Endothelial cell of umbilical vein (primary cell): ENCODE results near the gene TPM1.

Experiments used
- CTCF ChIP-seq, 2 donors: IDR thresholded peaks; 1 replicate in 1 of 2; 2 replicates in 1 of 2; pipeline ENCODE4 v1.5.1; 2011; ENCODE audit warnings: low read length in 2 of 2, mild to moderate bottlenecking in 2 of 2, moderate library complexity in 2 of 2, control low read depth in 1 of 2, inconsistent platforms in 1 of 2, low read depth in 1 of 2; ENCODE audit not compliant: insufficient read depth in 1 of 2; ENCODE audit errors: extremely low read depth in 1 of 2
- EZH2 ChIP-seq: IDR thresholded peaks from 2 replicates; pipeline ENCODE4 v1.6.1; 2012; ENCODE audit warnings: borderline replicate concordance, low read depth, mild to moderate bottlenecking, moderate library complexity, low read length, inconsistent platforms; ENCODE audit not compliant: severe bottlenecking
- FOS ChIP-seq: IDR thresholded peaks from 2 replicates; pipeline ENCODE4 v1.6.1; 2011; ENCODE audit warnings: mild to moderate bottlenecking, low read length, moderate library complexity, borderline replicate concordance; ENCODE audit not compliant: insufficient read depth
- MAX ChIP-seq: IDR thresholded peaks from 2 replicates; pipeline ENCODE4 v1.6.1; 2011; ENCODE audit not compliant: insufficient read depth, insufficient read length
- MYC ChIP-seq: IDR thresholded peaks from one replicate; pipeline ENCODE4 v1.6.1; 2011; ENCODE audit warnings: mild to moderate bottlenecking, low read depth, low read length
- POLR2A ChIP-seq: IDR thresholded peaks from 2 replicates; pipeline ENCODE4 v1.6.1; 2012; ENCODE audit warnings: low read depth, mild to moderate bottlenecking, control low read depth, low read length
- POLR2AphosphoS5 ChIP-seq: IDR thresholded peaks from 2 replicates; pipeline ENCODE4 v1.6.1; 2012; ENCODE audit warnings: low read depth, mild to moderate bottlenecking, control low read depth, low read length, moderate library complexity; ENCODE audit not compliant: insufficient read depth

- TF ChIP-seq POLR2A = peak; percentile 43
- TF ChIP-seq CTCF (IDR thresholded peaks at IDR 0.05; ENCODE audit: extremely low read depth in 1 of 2, insufficient read depth in 1 of 2, low read depth in 1 of 2, low read length in 2 of 2) = no peak
- no peak for TF ChIP-seq POLR2AphosphoS5
- TF ChIP-seq EZH2 = no peak
- no peak for TF ChIP-seq FOS
- TF ChIP-seq MYC = no peak
- no peak for TF ChIP-seq MAX
Observed at GRCh38 chr15:63071288-63071909, 28.9 kb downstream of the TPM1 start.
